Stimulated activated CD8-positive, alpha-beta memory T cell treated with anti-CD3 and anti-CD28 coated beads, Interleukin-15, amount 100 ng/mL, for 4 hours (primary cell): Measurements from ENCODE around the gene MRPL40.

Experiments
- DNase-seq, 2 donors: peaks; one replicate each; pipeline ENCODE4 v3.0.0-alpha.2; 2020; ENCODE audit warnings: low read depth in 2 of 2

The MRPL40 gene

GRCh38 chr22:19463008-19463407 lies 30.7 kb downstream of the MRPL40 start:
- DNase-seq: no peak

GRCh38 chr22:19463491-19464469 lies 31.4 kb downstream of the MRPL40 start:
- no peak for DNase-seq

- DNase-seq: no peak
These were observed 32.2 kb downstream of the MRPL40 start for GRCh38 chr22:19464546-19464945.

GRCh38 chr22:19464975-19465374 lies 32.6 kb downstream of the MRPL40 start:
- no peak for DNase-seq

GRCh38 chr22:19466126-19466716 lies 33.9 kb downstream of the MRPL40 start:
- DNase-seq: no peak

- DNase-seq: no peak
These were observed 34.8 kb downstream of the MRPL40 start for GRCh38 chr22:19466848-19467752.

- no peak for DNase-seq
These were observed 35.6 kb downstream of the MRPL40 start for GRCh38 chr22:19467912-19468311.

GRCh38 chr22:19469421-19469820 lies 37.1 kb downstream of the MRPL40 start:
- DNase-seq: no peak

- DNase-seq: no peak
These were observed 37.7 kb downstream of the MRPL40 start for GRCh38 chr22:19470010-19470409.

- no peak for DNase-seq
These were observed 39.2 kb downstream of the MRPL40 start for GRCh38 chr22:19471572-19471971.

GRCh38 chr22:19472233-19472632 lies 39.9 kb downstream of the MRPL40 start:
- no peak for DNase-seq

GRCh38 chr22:19473578-19473977 lies 41.2 kb downstream of the MRPL40 start:
- DNase-seq: no peak

- DNase-seq: no peak
These were observed 43.7 kb downstream of the MRPL40 start for GRCh38 chr22:19476023-19476422.

- DNase-seq: no peak
These were observed 45.1 kb downstream of the MRPL40 start for GRCh38 chr22:19477321-19478044.

GRCh38 chr22:19478045-19478900 lies 45.9 kb downstream of the MRPL40 start:
- DNase-seq: no peak

- DNase-seq: peak; percentile 45 to 59
These were observed 46.6 kb downstream of the MRPL40 start, which contains the start of gene UFD1 for GRCh38 chr22:19478901-19479354. UFD1 (minus strand) TSS chr22:19479193; CDS start chr22:19479085, 108 bp downstream.

GRCh38 chr22:19479355-19480172 lies 47.2 kb downstream of the MRPL40 start, which contains the start of gene CDC45:
CDC45 (plus strand) TSS chr22:19479920; CDS start chr22:19479969, 49 bp downstream.
- DNase-seq: peak; percentile 86 to 91

GRCh38 chr22:19480173-19480568 lies 47.8 kb downstream of the MRPL40 start:
- no peak for DNase-seq

GRCh38 chr22:19480789-19481188 lies 48.4 kb downstream of the MRPL40 start:
- DNase-seq: no peak
